ENCODE data around the gene COL28A1.
"Not testable (repeated sequence)": the region's sequence is repeated elsewhere in the genome, so short reads cannot be mapped to it uniquely, and the experiment has no call there.

The COL28A1 gene

GRCh38 chr7:7563813-7564212 lies 28.1 kb upstream of the COL28A1 start:
- no peak overlapping the region for H3K4me3 ChIP-seq (ENCODE audit: low read length)
- no peak for DNase-seq (ENCODE audit: low read depth, low spot score)

- DNase-seq (ENCODE audit: low read depth, low spot score), result no peak
- no peak overlapping the region for H3K4me3 ChIP-seq (ENCODE audit: low read length)
These were observed 27.6 kb upstream of the COL28A1 start for GRCh38 chr7:7563269-7563668.

- no peak for DNase-seq (ENCODE audit: low read depth, low spot score)
- H3K4me3 ChIP-seq (ENCODE audit: low read length), result no peak overlapping the region
These were observed 27.1 kb upstream of the COL28A1 start for GRCh38 chr7:7562736-7563135.

- H3K4me3 ChIP-seq (ENCODE audit: low read length); DNase-seq (ENCODE audit: low read depth, low spot score): not testable (repeated sequence)
These were observed 25.9 kb upstream of the COL28A1 start for GRCh38 chr7:7561591-7561990.

GRCh38 chr7:7557252-7557651 lies 21.6 kb upstream of the COL28A1 start:
- no peak overlapping the region for H3K4me3 ChIP-seq (ENCODE audit: low read length)
- no peak for DNase-seq (ENCODE audit: low read depth, low spot score)

GRCh38 chr7:7556852-7557251 lies 21.2 kb upstream of the COL28A1 start:
- no peak overlapping the region for H3K4me3 ChIP-seq (ENCODE audit: low read length)
- no peak for DNase-seq (ENCODE audit: low read depth, low spot score)

- no peak for DNase-seq (ENCODE audit: low read depth, low spot score)
- no peak overlapping the region for H3K4me3 ChIP-seq (ENCODE audit: low read length)
These were observed 19.2 kb upstream of the COL28A1 start for GRCh38 chr7:7554649-7555575.

GRCh38 chr7:7554021-7554432 lies 18.4 kb upstream of the COL28A1 start:
- H3K4me3 ChIP-seq (ENCODE audit: low read length), result no peak overlapping the region
- no peak for DNase-seq (ENCODE audit: low read depth, low spot score)

- DNase-seq (ENCODE audit: low read depth, low spot score), result no peak
- H3K4me3 ChIP-seq (ENCODE audit: low read length), result no peak overlapping the region
These were observed 17.7 kb upstream of the COL28A1 start for GRCh38 chr7:7553386-7553785.

- no peak for DNase-seq (ENCODE audit: low read depth, low spot score)
These were observed 16.5 kb upstream of the COL28A1 start for GRCh38 chr7:7552199-7552598.

GRCh38 chr7:7550663-7551062 lies 15.0 kb upstream of the COL28A1 start:
- no peak for DNase-seq (ENCODE audit: low read depth, low spot score)
- H3K4me3 ChIP-seq (ENCODE audit: low read length), result no peak overlapping the region

More at GRCh38 chr7:7552199-7552598, 16.5 kb upstream of the COL28A1 start:
- no peak overlapping the region for H3K4me3 ChIP-seq (ENCODE audit: low read length)

- H3K4me3 ChIP-seq (ENCODE audit: low read length), result no peak overlapping the region
- DNase-seq (ENCODE audit: low read depth, low spot score), result no peak
These were observed 12.7 kb upstream of the COL28A1 start for GRCh38 chr7:7548407-7548806.

- H3K4me3 ChIP-seq (ENCODE audit: low read length), result no peak overlapping the region
- no peak for DNase-seq (ENCODE audit: low read depth, low spot score)
These were observed 6.7 kb upstream of the COL28A1 start for GRCh38 chr7:7542251-7542835.

GRCh38 chr7:7539711-7540110 lies 4.0 kb upstream of the COL28A1 start:
- DNase-seq (ENCODE audit: low read depth, low spot score), result no peak
- H3K4me3 ChIP-seq (ENCODE audit: low read length), result no peak overlapping the region

GRCh38 chr7:7539152-7539551 lies 3.5 kb upstream of the COL28A1 start:
- H3K4me3 ChIP-seq (ENCODE audit: low read length), result no peak overlapping the region
- no peak for DNase-seq (ENCODE audit: low read depth, low spot score)

GRCh38 chr7:7537711-7538110 lies 2.0 kb upstream of the COL28A1 start:
- no peak for DNase-seq (ENCODE audit: low read depth, low spot score)
- no peak overlapping the region for H3K4me3 ChIP-seq (ENCODE audit: low read length)

GRCh38 chr7:7536396-7537019 lies 835 bp upstream of the COL28A1 start:
- DNase-seq (ENCODE audit: low read depth, low spot score), result no peak

GRCh38 chr7:7533831-7534430 lies 1.7 kb downstream of the COL28A1 start:
- DNase-seq (ENCODE audit: low read depth, low spot score), result no peak
- no peak overlapping the region for H3K4me3 ChIP-seq (ENCODE audit: low read length)

More at GRCh38 chr7:7536396-7537019, 835 bp upstream of the COL28A1 start:
- H3K4me3 ChIP-seq (ENCODE audit: low read length), result no peak overlapping the region

GRCh38 chr7:7529328-7529727 lies 6.3 kb downstream of the COL28A1 start:
- no peak overlapping the region for H3K4me3 ChIP-seq (ENCODE audit: low read length)
- no peak for DNase-seq (ENCODE audit: low read depth, low spot score)

GRCh38 chr7:7527047-7527446 lies 8.6 kb downstream of the COL28A1 start:
- DNase-seq (ENCODE audit: low read depth, low spot score), result no peak

More at GRCh38 chr7:7527047-7527446, 8.6 kb downstream of the COL28A1 start:
- no peak overlapping the region for H3K4me3 ChIP-seq (ENCODE audit: low read length)
